ENCODE data around the gene KCNG2.

Gene KCNG2

GRCh38 chr18:79945118-79946042, 147.6 kb downstream of the KCNG2 start:
- no peak overlapping the region for H3K9ac ChIP-seq (ENCODE audit: low read length)

GRCh38 chr18:79947054-79947755, 149.5 kb downstream of the KCNG2 start:
- Histone ChIP-seq H3K27ac (ENCODE audit: low read depth, low read length) (no peak overlapping the region), H3K9ac (ENCODE audit: low read length) (no peak overlapping the region), H3K4me1 (ENCODE audit: control insufficient read depth, insufficient read depth, low read length) (peaks cover 13% of the 10 kb centered on the region; the same call in 1 of the 2 replicates), H3K36me3 (ENCODE audit: control insufficient read depth, insufficient read depth, low read length) (no peaks in the 10 kb centered on the region), H3K9me3 (ENCODE audit: control insufficient read depth, insufficient read depth, low read depth, low read length) (no peaks in the 10 kb centered on the region), H3K27me3 (ENCODE audit: control insufficient read depth, insufficient read depth, low read length) (peaks cover 19% of the 10 kb centered on the region), H3K4me3 (ENCODE audit: low read depth, low read length) (no peak overlapping the region)

More at GRCh38 chr18:79945118-79946042, 147.6 kb downstream of the KCNG2 start:
- no peaks in the 10 kb centered on the region for H3K9me3 ChIP-seq (ENCODE audit: control insufficient read depth, insufficient read depth, low read depth, low read length)
- peaks cover 9% of the 10 kb centered on the region for H3K27me3 ChIP-seq (ENCODE audit: control insufficient read depth, insufficient read depth, low read length)
- no peak overlapping the region for H3K4me3 ChIP-seq (ENCODE audit: low read depth, low read length)
- peaks cover 10% of the 10 kb centered on the region; the same call in 1 of the 2 replicates for H3K4me1 ChIP-seq (ENCODE audit: control insufficient read depth, insufficient read depth, low read length)
- H3K27ac ChIP-seq (ENCODE audit: low read depth, low read length): no peak overlapping the region
- peaks cover 10% of the 10 kb centered on the region; the same call in 1 of the 2 replicates for H3K36me3 ChIP-seq (ENCODE audit: control insufficient read depth, insufficient read depth, low read length)

- H3K9me3 ChIP-seq (ENCODE audit: control insufficient read depth, insufficient read depth, low read depth, low read length): no peaks in the 10 kb centered on the region
- H3K27me3 ChIP-seq (ENCODE audit: control insufficient read depth, insufficient read depth, low read length): peaks cover 27% of the 10 kb centered on the region
- H3K4me1 ChIP-seq (ENCODE audit: control insufficient read depth, insufficient read depth, low read length): peaks cover 13% of the 10 kb centered on the region
- H3K4me3 ChIP-seq (ENCODE audit: low read depth, low read length): no peak overlapping the region
- H3K36me3 ChIP-seq (ENCODE audit: control insufficient read depth, insufficient read depth, low read length): no peaks in the 10 kb centered on the region
- no peak overlapping the region for H3K27ac ChIP-seq (ENCODE audit: low read depth, low read length)
- no peak overlapping the region for H3K9ac ChIP-seq (ENCODE audit: low read length)
Observed at GRCh38 chr18:79947881-79948610, 150.3 kb downstream of the KCNG2 start.

GRCh38 chr18:79948719-79949411, 151.1 kb downstream of the KCNG2 start:
- Histone ChIP-seq H3K9me3 (ENCODE audit: control insufficient read depth, insufficient read depth, low read depth, low read length) (no peaks in the 10 kb centered on the region), H3K4me3 (ENCODE audit: low read depth, low read length) (no peak overlapping the region), H3K9ac (ENCODE audit: low read length) (no peak overlapping the region), H3K27me3 (ENCODE audit: control insufficient read depth, insufficient read depth, low read length) (peaks cover 35% of the 10 kb centered on the region), H3K36me3 (ENCODE audit: control insufficient read depth, insufficient read depth, low read length) (no peaks in the 10 kb centered on the region), H3K27ac (ENCODE audit: low read depth, low read length) (no peak overlapping the region), H3K4me1 (ENCODE audit: control insufficient read depth, insufficient read depth, low read length) (peaks cover 16% of the 10 kb centered on the region)
